CD14-positive monocyte (primary cell): ENCODE results near the gene NEK2. TPM values are rescaled to one million over a fixed set of nuclear protein-coding genes. Genes with fewer than 3 reads are reported as not detected.
A peak's percentile ranks its signal among the peaks of the same experiment; 100 is the strongest.

ENCODE experiments used
- DNase-seq, 3 donors: peaks; one replicate each; pipeline ENCODE4 v3.0.0-alpha.2; 2011 to 2022
- H2AFZ ChIP-seq: 2 replicates; pipeline ENCODE4 v1.6.0; 2012; ENCODE audit warnings: mild to moderate bottlenecking, low read depth, low read length, inconsistent platforms; ENCODE audit not compliant: insufficient read depth, poor library complexity, severe bottlenecking
- H3K27ac ChIP-seq, 2 donors: 1 replicate in 1 of 2; 2 replicates in 1 of 2; pipeline ENCODE4 v1.5.1; 2012 to 2013; ENCODE audit warnings: low read length in 2 of 2, control low read depth in 1 of 2, inconsistent platforms in 1 of 2, low read depth in 1 of 2, mild to moderate bottlenecking in 1 of 2
- H3K27me3 ChIP-seq, 2 donors: one replicate each; pipeline versions ENCODE4 v1.6.0 to v1.6.1; 2011 to 2013; ENCODE audit warnings: low read length in 2 of 2; ENCODE audit not compliant: control insufficient read depth in 2 of 2, insufficient read depth in 2 of 2
- H3K36me3 ChIP-seq, 2 donors: replicated peaks in 1 of 2; 1 replicate in 1 of 2; 2 replicates in 1 of 2; pipeline versions ENCODE4 v1.5.1 to v1.6.1; 2012 to 2013; ENCODE audit warnings: low read length in 2 of 2, control low read depth in 1 of 2, inconsistent platforms in 1 of 2, mild to moderate bottlenecking in 1 of 2; ENCODE audit not compliant: insufficient read depth in 2 of 2, control insufficient read depth in 1 of 2
- H3K4me1 ChIP-seq, 2 donors: 1 replicate in 1 of 2; 2 replicates in 1 of 2; pipeline versions ENCODE4 v1.5.1 to v1.6.1; 2012 to 2013; ENCODE audit warnings: low read length in 2 of 2, control low read depth in 1 of 2, inconsistent platforms in 1 of 2, mild to moderate bottlenecking in 1 of 2, moderate library complexity in 1 of 2; ENCODE audit not compliant: insufficient read depth in 2 of 2, control insufficient read depth in 1 of 2
- H3K4me2 ChIP-seq: replicated peaks from 2 replicates; pipeline ENCODE3; 2012; ENCODE audit warnings: low read length, moderate library complexity, mild to moderate bottlenecking; ENCODE audit not compliant: poor library complexity, severe bottlenecking; ENCODE audit errors: extremely low read depth
- H3K4me3 ChIP-seq, 3 experiments: fragments of 200-600 bp in 1 of 3; sonication (generic) in 1 of 3; replicated peaks in 1 of 3; 1 replicate in 2 of 3; 2 replicates in 1 of 3; pipeline ENCODE4 v1.5.1; 2011 to 2013; ENCODE audit warnings: low read length in 3 of 3, mild to moderate bottlenecking in 3 of 3, control low read depth in 2 of 3, low read depth in 2 of 3, inconsistent platforms in 1 of 3, moderate library complexity in 1 of 3
- H3K79me2 ChIP-seq: 2 replicates; pipeline ENCODE4 v1.6.0; 2012; ENCODE audit warnings: mild to moderate bottlenecking, control low read depth, inconsistent platforms, low read length, moderate library complexity; ENCODE audit not compliant: insufficient read depth
- H3K9ac ChIP-seq: 2 replicates; pipeline ENCODE4 v1.6.0; 2017; ENCODE audit warnings: low read length, mild to moderate bottlenecking; ENCODE audit not compliant: insufficient read depth, poor library complexity, severe bottlenecking
- H3K9me3 ChIP-seq, 2 donors: replicated peaks in 1 of 2; 1 replicate in 1 of 2; 2 replicates in 1 of 2; pipeline versions ENCODE4 v1.5.1 to v1.6.1; 2012 to 2013; ENCODE audit warnings: low read length in 2 of 2, control low read depth in 1 of 2; ENCODE audit not compliant: control insufficient read depth in 1 of 2, insufficient read depth in 1 of 2
- H4K20me1 ChIP-seq: 2 replicates; pipeline ENCODE4 v1.6.0; 2012; ENCODE audit warnings: mild to moderate bottlenecking, low read length, control low read depth, moderate library complexity; ENCODE audit not compliant: insufficient read depth
- H3K27ac Mint-ChIP-seq, 7 donors: one replicate each; pipeline ENCODE4 v1.8.0; 2020; ENCODE audit warnings: mild to moderate bottlenecking in 7 of 7, mixed read lengths in 7 of 7, moderate library complexity in 6 of 7, inconsistent platforms in 2 of 7
- H3K27me3 Mint-ChIP-seq, 3 donors: one replicate each; pipeline ENCODE4 v1.8.0; 2021 to 2022; ENCODE audit warnings: low read depth in 3 of 3, mild to moderate bottlenecking in 3 of 3, mixed read lengths in 3 of 3, moderate library complexity in 3 of 3, inconsistent platforms in 1 of 3
- H3K36me3 Mint-ChIP-seq, 2 donors: one replicate each; pipeline ENCODE4 v1.8.0; 2020; ENCODE audit warnings: mixed read lengths in 2 of 2, inconsistent platforms in 1 of 2, mild to moderate bottlenecking in 1 of 2
- H3K4me1 Mint-ChIP-seq: one replicate; pipeline ENCODE4 v1.8.0; 2020; ENCODE audit warnings: mild to moderate bottlenecking, mixed read lengths
- H3K4me3 Mint-ChIP-seq, 2 donors: one replicate each; pipeline ENCODE4 v1.8.0; 2020; ENCODE audit warnings: mild to moderate bottlenecking in 2 of 2, mixed read lengths in 2 of 2, moderate library complexity in 1 of 2
- H3K9me3 Mint-ChIP-seq, 7 donors: one replicate each; pipeline ENCODE4 v1.8.0; 2020 to 2022; ENCODE audit warnings: mixed read lengths in 7 of 7, mild to moderate bottlenecking in 6 of 7, moderate library complexity in 6 of 7, inconsistent platforms in 2 of 7
- WGBS: methylation state at CpG from one replicate; pipeline ENCODE4 v1.1.5; 2013; ENCODE audit warnings: missing lambda C conversion rate; ENCODE audit not compliant: insufficient coverage; 5-methylcytosine and 5-hydroxymethylcytosine counted together
- intact Hi-C, 2 donors: fragments of 100-400 bp; cut with micrococcal nuclease; formaldehyde crosslinking; loops; one replicate each; pipeline versions ENCODE4 v1.15.0 to v1.15.1; 2023
- polyA plus RNA-seq, 3 donors: library from polyadenylated mRNA; depleted of rRNA in 1 of 3; unstranded in 2 of 3; stranded (reverse) in 1 of 3; fragments of 300-500 nt in 2 of 3; fragments of >200 nt in 1 of 3; fragmentation: Illumina TruSeq in 2 of 3; gene quantifications; 1 replicate in 2 of 3; 2 replicates in 1 of 3; pipeline ENCODE4 v1.2.3, GENCODE V29; 2012 to 2021
- TF ChIP-seq, protein P1 (sequence below): fragments of 200-600 bp; IDR thresholded peaks from one replicate; pipeline ENCODE4 v1.8.0; 2022; ENCODE audit warnings: antibody characterized with exemption, mild to moderate bottlenecking

NEK2 gene
- polyA plus RNA-seq, 3 donors: not detected

DNA sequence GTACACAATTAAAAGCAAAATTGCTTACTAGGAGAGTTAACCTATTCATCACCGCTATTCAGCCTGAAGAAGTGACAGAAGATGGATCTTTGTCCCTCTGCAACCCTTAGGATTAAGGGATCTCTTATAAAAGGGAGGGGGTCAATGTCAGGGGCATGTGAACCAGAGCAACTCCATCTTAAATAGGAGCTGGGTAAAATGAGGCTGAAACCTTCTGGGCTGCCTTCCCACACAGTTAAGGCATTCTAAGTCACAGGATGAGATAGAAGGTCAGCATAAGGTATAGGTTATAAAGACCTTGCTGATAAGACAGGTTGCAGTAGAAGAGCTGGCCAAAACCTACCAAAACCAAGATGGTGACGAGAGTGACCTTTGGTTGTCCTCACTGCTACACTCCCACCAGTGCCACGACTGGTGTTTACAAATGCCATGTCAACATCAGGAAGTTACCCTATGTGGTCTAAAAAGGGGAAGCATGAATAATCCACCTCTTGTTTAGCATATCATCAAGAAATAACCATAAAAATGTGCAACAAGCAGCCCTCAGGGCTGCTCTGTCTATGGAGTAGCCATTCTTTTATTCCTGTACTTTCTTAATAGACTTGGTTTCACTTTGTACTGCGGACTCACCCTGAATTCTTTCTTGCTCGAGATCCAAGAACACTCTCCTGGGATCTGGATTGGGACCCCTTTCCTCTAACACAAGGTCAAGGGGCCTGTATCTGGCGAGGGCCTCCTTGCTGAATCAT, 35.3 kb upstream of the NEK2 start:
- no peaks in the 10 kb centered on the region for H4K20me1 ChIP-seq
- Mint-ChIP-seq H3K4me1 (peaks cover 10% of the 10 kb centered on the region), H3K27ac (peak overlapping the region in 5 of 7 donors; percentile 48 to 83 (median 66)), H3K27me3 (peaks cover 0 to 2% (median 0%) of the 10 kb centered on the region in 3 donors), H3K4me3 (no peak overlapping the region), H3K36me3 (no peaks in the 10 kb centered on the region), H3K9me3 (peaks cover 0 to 3% (median 0%) of the 10 kb centered on the region in 7 donors)
- DNase-seq: peak; percentile 43 to 56 (median 44)
- peaks cover 8 to 10% of the 10 kb centered on the region in 2 donors for H3K4me1 ChIP-seq
- TF ChIP-seq, protein P1, sequence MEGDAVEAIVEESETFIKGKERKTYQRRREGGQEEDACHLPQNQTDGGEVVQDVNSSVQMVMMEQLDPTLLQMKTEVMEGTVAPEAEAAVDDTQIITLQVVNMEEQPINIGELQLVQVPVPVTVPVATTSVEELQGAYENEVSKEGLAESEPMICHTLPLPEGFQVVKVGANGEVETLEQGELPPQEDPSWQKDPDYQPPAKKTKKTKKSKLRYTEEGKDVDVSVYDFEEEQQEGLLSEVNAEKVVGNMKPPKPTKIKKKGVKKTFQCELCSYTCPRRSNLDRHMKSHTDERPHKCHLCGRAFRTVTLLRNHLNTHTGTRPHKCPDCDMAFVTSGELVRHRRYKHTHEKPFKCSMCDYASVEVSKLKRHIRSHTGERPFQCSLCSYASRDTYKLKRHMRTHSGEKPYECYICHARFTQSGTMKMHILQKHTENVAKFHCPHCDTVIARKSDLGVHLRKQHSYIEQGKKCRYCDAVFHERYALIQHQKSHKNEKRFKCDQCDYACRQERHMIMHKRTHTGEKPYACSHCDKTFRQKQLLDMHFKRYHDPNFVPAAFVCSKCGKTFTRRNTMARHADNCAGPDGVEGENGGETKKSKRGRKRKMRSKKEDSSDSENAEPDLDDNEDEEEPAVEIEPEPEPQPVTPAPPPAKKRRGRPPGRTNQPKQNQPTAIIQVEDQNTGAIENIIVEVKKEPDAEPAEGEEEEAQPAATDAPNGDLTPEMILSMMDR: no peak
- H3K36me3 ChIP-seq: no peaks in the 10 kb centered on the region
- no peak overlapping the region for H2AFZ ChIP-seq
- H3K27me3 ChIP-seq: no peaks in the 10 kb centered on the region
- no peak overlapping the region for H3K4me3 ChIP-seq
- no peaks in the 10 kb centered on the region for H3K79me2 ChIP-seq
- intact Hi-C loops: no loop called here
- H3K9ac ChIP-seq: no peak overlapping the region
- 100% methylated on average over 1 of the region's 6 CpGs for WGBS
- H3K4me2 ChIP-seq: no peak overlapping the region
- H3K9me3 ChIP-seq: no peaks in the 10 kb centered on the region
- H3K27ac ChIP-seq: peak overlapping the region in 1 of 2 donors; percentile 9

DNA sequence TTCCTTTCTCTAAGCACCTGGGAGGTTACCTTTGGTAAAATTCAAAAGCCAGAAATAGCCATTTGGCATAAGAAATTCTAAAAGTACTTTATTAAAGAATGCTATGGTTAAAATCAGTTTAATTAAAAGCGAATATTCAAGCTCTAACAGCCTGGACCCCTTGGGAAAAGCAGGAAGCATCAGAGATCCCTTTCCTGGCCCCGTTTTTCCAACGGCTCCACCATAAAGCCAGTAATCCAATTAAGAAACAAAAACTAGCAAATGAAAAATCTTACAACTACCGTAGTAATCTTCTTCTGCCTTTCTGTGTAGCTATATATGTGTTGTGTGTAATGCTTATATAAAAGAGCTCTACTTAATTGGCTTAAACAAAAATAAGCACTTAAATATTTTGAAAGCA, 33.5 kb upstream of the NEK2 start:
- Mint-ChIP-seq H3K4me1 (peaks cover 10% of the 10 kb centered on the region), H3K27me3 (peaks cover 0 to 3% (median 0%) of the 10 kb centered on the region in 3 donors), H3K9me3 (peaks cover 0 to 3% (median 0%) of the 10 kb centered on the region in 7 donors), H3K27ac (no peak overlapping the region), H3K36me3 (no peaks in the 10 kb centered on the region), H3K4me3 (no peak overlapping the region)
- Histone ChIP-seq H3K36me3 (no peaks in the 10 kb centered on the region), H2AFZ (no peak overlapping the region), H3K4me3 (no peak overlapping the region), H3K9ac (no peak overlapping the region), H3K4me1 (peaks cover 8 to 10% of the 10 kb centered on the region in 2 donors), H4K20me1 (no peaks in the 10 kb centered on the region), H3K79me2 (no peaks in the 10 kb centered on the region), H3K9me3 (no peaks in the 10 kb centered on the region), H3K27ac (no peak overlapping the region), H3K27me3 (no peaks in the 10 kb centered on the region), H3K4me2 (no peak overlapping the region)
- no peak for DNase-seq
- TF ChIP-seq, protein P1: no peak
- WGBS: no CpG with 5 or more reads among the region's 4 CpGs
- intact Hi-C loops: no loop called here
